Tibial nerve (tissue), 4 donors: ENCODE measurements around the gene CAV3. TPM values are rescaled to one million over a fixed set of nuclear protein-coding genes. Genes with fewer than 3 reads are reported as not detected.

Experiments used
- DNase-seq, 2 donors: peaks; one replicate each; pipeline ENCODE4 v3.0.0-alpha.2; 2019; ENCODE audit warnings: low spot score in 2 of 2
- H3K27ac ChIP-seq, 4 donors: fragments of 200-600 bp; sonication (generic) in 3 of 4; one replicate each; pipeline ENCODE4 v1.5.1; 2017 to 2019; ENCODE audit warnings: mild to moderate bottlenecking in 1 of 4
- H3K27me3 ChIP-seq, 2 donors: fragments of 200-600 bp; sonication (generic) in 1 of 2; one replicate each; pipeline versions ENCODE4 v1.5.1 to v1.6.0; 2017 to 2019
- H3K36me3 ChIP-seq, 3 donors: fragments of 200-600 bp; sonication (generic); one replicate each; pipeline ENCODE4 v1.5.1; 2018 to 2019
- H3K4me1 ChIP-seq, 4 donors: fragments of 200-600 bp; sonication (generic) in 3 of 4; one replicate each; pipeline ENCODE4 v1.5.1; 2017 to 2019
- H3K4me3 ChIP-seq, 4 donors: fragments of 200-600 bp; sonication (generic) in 3 of 4; one replicate each; pipeline ENCODE4 v1.5.1; 2017 to 2019; ENCODE audit warnings: mild to moderate bottlenecking in 1 of 4, moderate library complexity in 1 of 4
- H3K9me3 ChIP-seq, 4 donors: fragments of 200-600 bp; sonication (generic) in 3 of 4; one replicate each; pipeline ENCODE4 v1.5.1; 2017 to 2019
- EP300 ChIP-seq, 2 donors: sonication (generic); formaldehyde crosslinking; IDR thresholded peaks; one replicate each; pipeline ENCODE4 v1.6.1; 2017; ENCODE audit warnings: antibody characterized with exemption in 2 of 2, mild to moderate bottlenecking in 1 of 2
- POLR2A ChIP-seq, 2 donors: fragments of 450-650 bp; IDR thresholded peaks; one replicate each; pipeline ENCODE4 v1.6.1; 2017; ENCODE audit warnings: antibody characterized with exemption in 2 of 2, mild to moderate bottlenecking in 2 of 2, moderate library complexity in 2 of 2
- WGBS, 2 donors: methylation state at CpG; one replicate each; pipeline ENCODE4 v1.1.5; 2018; 5-methylcytosine and 5-hydroxymethylcytosine counted together
- total RNA-seq, 4 donors: library from RNA; depleted of rRNA; stranded (reverse); fragments of >200 nt; gene quantifications; one replicate each; pipeline ENCODE4 v1.1.0, GENCODE V29; 2016
- TF ChIP-seq, protein P1 (sequence below), 5 experiments: fragments of 200-600 bp in 3 of 5; fragments of 450-650 bp in 2 of 5; sonication (generic) in 3 of 5; IDR thresholded peaks; one replicate each; pipeline ENCODE4 v1.5.1; 2016 to 2019; ENCODE audit warnings: antibody characterized with exemption in 5 of 5, mild to moderate bottlenecking in 3 of 5, moderate library complexity in 2 of 5

The CAV3 gene
- total RNA-seq, 4 donors from 2014 or later: 0.66 TPM; not detected in 3

- Histone ChIP-seq H3K9me3 (no peaks in the 10 kb centered on the region), H3K4me3 (no peak overlapping the region), H3K27ac (no peak overlapping the region), H3K36me3 (no peaks in the 10 kb centered on the region), H3K27me3 (peaks cover 0 to 19% of the 10 kb centered on the region in 2 donors), H3K4me1 (no peaks in the 10 kb centered on the region)
- no peak for DNase-seq
- WGBS, 2 donors: 82 to 86% methylated on average over 6 of the region's 6 CpGs
- TF ChIP-seq EP300 (IDR thresholded peaks at IDR 0.05): no peak
- TF ChIP-seq, protein P1, sequence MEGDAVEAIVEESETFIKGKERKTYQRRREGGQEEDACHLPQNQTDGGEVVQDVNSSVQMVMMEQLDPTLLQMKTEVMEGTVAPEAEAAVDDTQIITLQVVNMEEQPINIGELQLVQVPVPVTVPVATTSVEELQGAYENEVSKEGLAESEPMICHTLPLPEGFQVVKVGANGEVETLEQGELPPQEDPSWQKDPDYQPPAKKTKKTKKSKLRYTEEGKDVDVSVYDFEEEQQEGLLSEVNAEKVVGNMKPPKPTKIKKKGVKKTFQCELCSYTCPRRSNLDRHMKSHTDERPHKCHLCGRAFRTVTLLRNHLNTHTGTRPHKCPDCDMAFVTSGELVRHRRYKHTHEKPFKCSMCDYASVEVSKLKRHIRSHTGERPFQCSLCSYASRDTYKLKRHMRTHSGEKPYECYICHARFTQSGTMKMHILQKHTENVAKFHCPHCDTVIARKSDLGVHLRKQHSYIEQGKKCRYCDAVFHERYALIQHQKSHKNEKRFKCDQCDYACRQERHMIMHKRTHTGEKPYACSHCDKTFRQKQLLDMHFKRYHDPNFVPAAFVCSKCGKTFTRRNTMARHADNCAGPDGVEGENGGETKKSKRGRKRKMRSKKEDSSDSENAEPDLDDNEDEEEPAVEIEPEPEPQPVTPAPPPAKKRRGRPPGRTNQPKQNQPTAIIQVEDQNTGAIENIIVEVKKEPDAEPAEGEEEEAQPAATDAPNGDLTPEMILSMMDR (IDR thresholded peaks at IDR 0.05): no peak
- TF ChIP-seq POLR2A (IDR thresholded peaks at IDR 0.05): no peak
These were observed 42.0 kb downstream of the CAV3 start for GRCh38 chr3:8775602-8776001.

DNA sequence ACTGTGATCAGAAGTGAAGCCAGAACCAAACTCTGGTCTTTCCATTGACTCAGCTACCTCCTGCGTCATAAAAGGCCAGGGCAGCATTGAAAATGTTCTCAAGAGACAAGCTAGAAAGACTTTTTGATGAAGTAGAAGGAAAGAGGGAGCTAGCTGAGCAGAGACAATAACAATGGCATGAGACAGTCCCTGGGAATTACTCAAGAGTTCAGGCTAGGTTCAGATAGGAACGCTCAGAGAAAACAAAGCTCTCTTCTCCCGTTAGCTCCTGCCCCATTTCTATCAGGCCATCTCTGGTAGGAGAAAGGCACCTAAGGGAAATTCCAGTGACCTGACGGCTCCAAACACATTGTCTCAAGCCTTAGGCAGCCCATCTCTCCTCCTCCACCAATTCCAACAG is 42.8 kb downstream of the CAV3 start:
- H3K4me1 ChIP-seq: no peaks in the 10 kb centered on the region
- peaks cover 0 to 12% of the 10 kb centered on the region in 2 donors for H3K27me3 ChIP-seq
- H3K27ac ChIP-seq: no peak overlapping the region
- WGBS, 2 donors: 32 to 36% methylated on average over 4 of the region's 4 CpGs
- no peaks in the 10 kb centered on the region for H3K36me3 ChIP-seq
- no peak for TF ChIP-seq EP300 (IDR thresholded peaks at IDR 0.05)
- TF ChIP-seq, protein P1 (IDR thresholded peaks at IDR 0.05): no peak
- no peak for TF ChIP-seq POLR2A (IDR thresholded peaks at IDR 0.05)
- no peak overlapping the region for H3K4me3 ChIP-seq
- DNase-seq: no peak
- no peaks in the 10 kb centered on the region for H3K9me3 ChIP-seq

DNA sequence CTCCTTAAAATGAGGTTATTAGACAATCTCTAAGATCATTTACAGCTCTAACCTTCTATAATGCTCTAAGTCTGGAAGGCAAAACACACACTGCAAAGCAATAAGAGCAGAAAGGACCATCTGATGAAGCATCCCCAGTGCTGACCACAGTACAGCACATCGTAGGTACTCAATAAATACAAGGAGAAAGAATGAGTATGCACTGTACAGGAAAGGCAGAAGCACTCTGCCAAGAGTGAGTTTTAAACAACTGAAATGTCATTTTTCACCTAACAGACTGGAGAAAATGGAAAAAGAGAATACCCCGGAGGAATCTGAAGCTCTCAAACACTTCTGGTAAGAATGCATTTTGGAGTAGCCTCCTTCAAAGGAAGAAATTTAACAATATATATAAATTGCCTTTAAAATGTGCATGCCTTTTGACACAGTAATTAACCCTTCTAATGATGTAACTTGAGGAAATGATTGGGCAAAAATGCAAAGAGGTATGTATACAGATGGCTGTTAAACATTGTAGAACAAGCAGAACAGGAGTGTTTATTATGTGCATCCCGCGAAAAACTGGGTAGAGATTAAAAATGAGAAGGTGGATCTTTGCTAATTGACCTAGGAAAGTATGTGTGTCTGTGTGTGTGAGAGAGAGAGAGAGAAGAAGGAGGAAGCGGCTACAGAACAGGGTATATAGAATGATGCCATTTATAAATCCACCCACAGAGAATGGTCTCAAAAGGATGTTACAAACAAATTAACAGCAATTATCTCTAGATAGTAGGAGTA is 43.8 kb downstream of the CAV3 start:
- WGBS, 2 donors: 82 to 84% methylated on average over 5 of the region's 5 CpGs
- Histone ChIP-seq H3K27me3 (peaks cover 0 to 2% of the 10 kb centered on the region in 2 donors), H3K9me3 (no peaks in the 10 kb centered on the region), H3K36me3 (no peaks in the 10 kb centered on the region), H3K27ac (no peak overlapping the region), H3K4me3 (no peak overlapping the region), H3K4me1 (no peaks in the 10 kb centered on the region)
- TF ChIP-seq POLR2A (IDR thresholded peaks at IDR 0.05): no peak
- DNase-seq: no peak

- DNase-seq: no peak
- WGBS, 2 donors: 73 to 75% methylated on average over 5 of the region's 5 CpGs
- H3K4me3 ChIP-seq: no peak overlapping the region
- no peaks in the 10 kb centered on the region for H3K4me1 ChIP-seq
- H3K27me3 ChIP-seq: no peaks in the 10 kb centered on the region
- no peak for TF ChIP-seq EP300 (IDR thresholded peaks at IDR 0.05)
- TF ChIP-seq, protein P1 (IDR thresholded peaks at IDR 0.05): no peak
- no peak for TF ChIP-seq POLR2A (IDR thresholded peaks at IDR 0.05)
- H3K36me3 ChIP-seq: no peaks in the 10 kb centered on the region
- H3K9me3 ChIP-seq: no peaks in the 10 kb centered on the region
- H3K27ac ChIP-seq: no peak overlapping the region
These were observed 44.3 kb downstream of the CAV3 start for GRCh38 chr3:8777978-8778267.

- 88 to 92% methylated on average over 5 of the region's 5 CpGs for WGBS, 2 donors
- Histone ChIP-seq H3K36me3 (no peaks in the 10 kb centered on the region), H3K27ac (no peak overlapping the region), H3K27me3 (no peaks in the 10 kb centered on the region), H3K4me1 (no peaks in the 10 kb centered on the region), H3K9me3 (no peaks in the 10 kb centered on the region), H3K4me3 (no peak overlapping the region)
- no peak for DNase-seq
- TF ChIP-seq, protein P1 (IDR thresholded peaks at IDR 0.05): no peak
- TF ChIP-seq EP300 (IDR thresholded peaks at IDR 0.05) (no peak), POLR2A (IDR thresholded peaks at IDR 0.05) (no peak)
These were observed 44.9 kb downstream of the CAV3 start for GRCh38 chr3:8778475-8778874.
